Left kidney (tissue), 2 donors: ENCODE data around the gene COL12A1. TPM values are rescaled to one million over a fixed set of nuclear protein-coding genes. Genes with fewer than 3 reads are reported as not detected.

Source experiments
- DNase-seq: peaks from one replicate; pipeline ENCODE4 v3.0.0-alpha.2; 2013
- polyA plus RNA-seq: library from polyadenylated mRNA; unstranded; fragments of 120-200 nt; gene quantifications from one replicate; pipeline ENCODE4 v1.2.1, GENCODE V29; 2013; ENCODE audit not compliant: insufficient read length

Gene COL12A1
- polyA plus RNA-seq, 1 donor, result 79.2 TPM

- DNase-seq, result no peak
These were observed 27.1 kb downstream of the COL12A1 start for GRCh38 chr6:75178757-75179156.

GRCh38 chr6:75176076-75176582 is 29.7 kb downstream of the COL12A1 start:
- no peak for DNase-seq

DNA sequence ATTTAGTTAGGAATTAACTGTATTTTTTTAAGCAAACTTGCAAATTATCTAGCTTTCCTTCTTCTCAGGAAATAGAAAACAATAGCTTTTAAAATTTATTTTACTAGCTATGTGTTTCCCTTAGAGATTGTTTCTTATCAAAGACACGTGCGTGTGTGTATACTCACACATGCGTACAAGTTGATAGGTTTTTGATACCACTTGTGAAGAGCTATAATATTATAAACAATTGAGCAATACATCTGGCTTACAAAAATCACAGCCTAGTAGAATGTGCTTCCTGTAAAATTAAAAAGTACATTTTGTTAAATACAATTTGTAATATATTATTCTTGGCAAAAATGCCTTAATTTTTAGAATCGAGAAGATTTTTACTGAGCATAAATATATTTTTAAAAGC is 33.9 kb downstream of the COL12A1 start:
- no peak for DNase-seq

GRCh38 chr6:75171567-75171966 is 34.3 kb downstream of the COL12A1 start:
- no peak for DNase-seq

DNA sequence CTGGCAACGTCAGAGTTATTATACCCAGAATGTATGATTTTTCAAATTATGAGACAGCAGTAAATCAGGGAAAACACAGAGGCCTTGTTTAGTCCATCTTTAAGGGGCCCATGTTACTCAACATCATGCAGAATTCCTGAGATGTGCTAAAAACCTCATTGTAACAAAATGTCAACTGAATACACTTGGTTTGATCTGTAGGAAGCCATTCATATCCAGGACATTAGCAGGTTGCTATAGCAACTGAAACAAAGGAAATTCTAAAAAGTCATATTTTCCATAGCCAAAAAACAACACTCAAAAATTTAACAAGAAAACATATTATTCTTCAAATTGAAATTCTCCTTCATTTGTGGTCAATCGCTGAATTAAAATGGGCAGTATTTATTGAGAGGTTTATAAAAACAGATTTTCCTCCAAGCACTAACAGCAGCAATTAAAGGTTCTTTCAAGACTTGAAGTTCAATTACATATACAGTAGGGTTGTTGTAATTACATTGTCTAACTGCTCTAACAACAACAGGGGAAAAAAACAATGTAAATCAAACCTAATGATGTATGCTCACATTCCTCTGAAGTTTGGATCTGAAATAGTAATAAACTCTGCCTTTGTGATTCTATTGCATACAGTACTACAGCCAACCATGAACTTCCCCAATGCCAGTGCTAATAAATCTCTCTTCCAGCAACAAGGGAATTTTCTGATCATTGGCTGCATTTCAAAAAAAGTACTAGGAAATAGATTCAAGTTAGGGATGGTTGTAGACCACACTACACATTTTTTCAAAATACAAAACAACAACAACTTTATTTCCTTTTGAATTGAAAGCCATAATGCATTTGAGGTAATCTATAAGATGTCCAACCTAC is 34.9 kb downstream of the COL12A1 start:
- peak; percentile 34 for DNase-seq

GRCh38 chr6:75169689-75170586 is 35.9 kb downstream of the COL12A1 start:
- no peak for DNase-seq

GRCh38 chr6:75167851-75168250 is 38.0 kb downstream of the COL12A1 start:
- DNase-seq, result no peak

DNA sequence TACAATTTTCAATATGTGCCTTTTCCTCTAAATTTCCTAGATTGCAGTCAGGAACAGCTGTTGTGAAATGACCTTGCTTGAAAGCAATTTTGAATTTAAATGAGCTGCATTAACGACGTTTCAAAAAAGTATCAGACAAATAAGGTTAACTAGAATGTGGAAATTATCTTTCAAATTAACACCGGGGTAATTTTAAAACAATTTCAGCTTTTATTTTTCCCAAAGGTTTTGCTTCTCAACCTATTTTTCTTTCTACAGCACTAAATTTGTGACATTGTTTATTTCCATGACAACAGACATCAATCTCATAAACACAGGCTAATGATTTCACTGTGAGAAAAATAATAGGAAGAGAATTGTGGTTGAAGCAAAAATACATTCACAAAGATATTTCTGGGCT is 38.5 kb downstream of the COL12A1 start:
- DNase-seq, result peak; percentile 12

DNA sequence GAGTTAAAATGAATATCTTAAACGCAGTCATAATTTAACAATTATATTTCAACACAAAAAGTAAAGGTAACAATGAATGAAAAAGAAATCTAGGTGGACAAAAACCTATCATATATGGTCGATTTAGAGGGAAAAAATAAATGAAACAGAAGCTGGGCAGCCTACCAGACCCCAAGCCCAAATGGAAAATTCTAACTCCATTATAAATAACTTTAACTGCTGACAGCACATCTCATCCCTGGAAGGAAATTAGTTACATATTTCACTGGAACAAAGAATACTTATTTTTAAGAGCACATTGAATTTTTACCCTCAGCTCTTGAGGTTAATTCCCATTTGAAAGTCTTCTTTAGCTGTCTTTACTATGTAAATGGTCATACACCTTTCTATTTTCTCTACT is 39.1 kb downstream of the COL12A1 start:
- no peak for DNase-seq

DNA sequence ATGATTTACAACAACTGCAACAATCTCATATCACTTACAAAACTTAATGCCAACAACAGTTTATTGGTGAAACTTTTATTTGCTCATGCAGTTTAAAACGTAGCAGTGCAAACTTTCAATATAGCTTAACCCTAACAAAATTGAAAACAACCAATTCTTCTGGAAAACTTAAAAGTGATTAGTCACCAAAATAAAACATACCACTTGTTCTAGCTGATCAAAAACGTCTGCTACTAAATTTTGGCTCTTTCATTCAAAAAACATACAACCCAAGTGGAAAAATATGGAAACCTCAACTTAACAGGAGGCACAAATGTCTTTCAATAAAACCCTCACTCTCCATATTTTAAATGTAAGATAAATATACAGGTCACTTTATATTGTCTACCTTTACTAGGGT is 39.6 kb downstream of the COL12A1 start:
- DNase-seq, result no peak

DNA sequence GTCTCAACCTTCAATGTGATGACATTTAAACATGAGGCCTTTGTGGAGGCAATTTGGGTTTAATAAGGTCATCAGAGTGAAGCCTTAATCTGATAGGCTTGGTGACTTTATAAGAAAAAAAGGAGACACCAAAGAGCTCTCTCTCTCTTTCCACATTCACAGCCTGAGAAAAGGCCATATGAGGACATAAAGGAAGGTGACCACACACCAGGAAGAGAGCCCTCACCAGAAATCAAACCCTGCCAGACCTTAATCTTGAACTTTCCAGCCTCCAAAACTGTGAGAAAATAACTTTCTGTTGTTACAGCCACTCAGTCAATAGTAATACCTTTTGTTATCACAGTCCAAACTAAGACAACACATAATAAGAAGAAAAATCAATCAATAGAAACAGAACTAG is 47.7 kb downstream of the COL12A1 start:
- DNase-seq, result no peak

DNA sequence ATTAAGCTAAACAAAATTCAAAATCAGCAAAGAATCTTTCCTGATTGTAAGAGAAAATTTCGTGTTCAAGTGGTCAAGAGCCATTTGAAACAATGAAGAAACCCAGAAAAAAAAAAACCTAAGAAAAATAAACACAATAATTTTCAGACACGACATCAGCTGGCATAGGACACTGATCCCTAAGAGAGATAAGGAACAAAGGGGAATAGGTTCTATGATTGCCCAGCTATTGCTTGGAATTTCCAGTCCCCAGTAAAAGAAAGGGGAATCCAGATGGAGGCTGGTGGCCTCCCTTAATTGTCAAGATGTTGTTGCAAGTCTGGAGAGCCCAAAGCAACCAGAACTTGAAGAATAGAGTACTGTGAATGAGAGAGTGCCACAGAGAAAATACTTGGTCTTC is 48.5 kb downstream of the COL12A1 start:
- DNase-seq, result no peak

GRCh38 chr6:75156186-75156878 is 49.5 kb downstream of the COL12A1 start:
- DNase-seq, result no peak

- no peak for DNase-seq
These were observed 50.2 kb downstream of the COL12A1 start for GRCh38 chr6:75155631-75156030.

GRCh38 chr6:75154973-75155372 is 50.9 kb downstream of the COL12A1 start:
- no peak for DNase-seq

GRCh38 chr6:75150685-75151412 is 55.0 kb downstream of the COL12A1 start:
- no peak for DNase-seq

DNA sequence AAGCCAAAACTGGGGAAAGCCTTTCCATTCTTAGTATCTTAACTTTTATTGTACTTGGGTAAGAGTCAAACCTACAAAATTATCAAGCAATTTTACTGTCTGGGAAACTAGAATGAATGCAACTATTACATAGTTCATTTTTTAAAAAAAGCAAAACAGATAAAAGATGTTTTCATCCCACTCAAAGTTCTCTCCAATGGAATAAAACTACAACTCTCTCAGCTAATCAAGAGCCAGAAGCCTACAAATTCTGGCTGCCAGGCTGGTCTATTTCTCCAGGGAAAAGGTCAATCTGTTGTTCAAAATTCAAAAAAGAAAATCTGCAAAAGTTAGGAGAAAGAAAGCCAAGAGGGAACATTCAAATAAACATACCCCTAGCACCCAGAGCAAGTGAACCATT is 56.2 kb downstream of the COL12A1 start:
- DNase-seq, result no peak

- no peak for DNase-seq
These were observed 56.6 kb downstream of the COL12A1 start for GRCh38 chr6:75149240-75149639.

GRCh38 chr6:75147512-75147911 is 58.3 kb downstream of the COL12A1 start:
- DNase-seq, result no peak

GRCh38 chr6:75145976-75146375 is 59.9 kb downstream of the COL12A1 start:
- no peak for DNase-seq

GRCh38 chr6:75145211-75145610 is 60.6 kb downstream of the COL12A1 start:
- no peak for DNase-seq

- DNase-seq, result no peak
These were observed 61.5 kb downstream of the COL12A1 start for GRCh38 chr6:75144386-75144785.
